GM19395 (cell line): ENCODE results near the gene SAC3D1.
"Not testable (repeated sequence)": the region's sequence is repeated elsewhere in the genome, so short reads cannot be mapped to it uniquely, and the experiment has no call there.

Experiments
- ATAC-seq: cut with Tn5 transposase; IDR thresholded peaks from one replicate; pipeline ENCODE4 v1.9.1; 2021; ENCODE audit warnings: mild to moderate bottlenecking, moderate library complexity; ENCODE audit not compliant: unreplicated experiment

Gene SAC3D1

DNA sequence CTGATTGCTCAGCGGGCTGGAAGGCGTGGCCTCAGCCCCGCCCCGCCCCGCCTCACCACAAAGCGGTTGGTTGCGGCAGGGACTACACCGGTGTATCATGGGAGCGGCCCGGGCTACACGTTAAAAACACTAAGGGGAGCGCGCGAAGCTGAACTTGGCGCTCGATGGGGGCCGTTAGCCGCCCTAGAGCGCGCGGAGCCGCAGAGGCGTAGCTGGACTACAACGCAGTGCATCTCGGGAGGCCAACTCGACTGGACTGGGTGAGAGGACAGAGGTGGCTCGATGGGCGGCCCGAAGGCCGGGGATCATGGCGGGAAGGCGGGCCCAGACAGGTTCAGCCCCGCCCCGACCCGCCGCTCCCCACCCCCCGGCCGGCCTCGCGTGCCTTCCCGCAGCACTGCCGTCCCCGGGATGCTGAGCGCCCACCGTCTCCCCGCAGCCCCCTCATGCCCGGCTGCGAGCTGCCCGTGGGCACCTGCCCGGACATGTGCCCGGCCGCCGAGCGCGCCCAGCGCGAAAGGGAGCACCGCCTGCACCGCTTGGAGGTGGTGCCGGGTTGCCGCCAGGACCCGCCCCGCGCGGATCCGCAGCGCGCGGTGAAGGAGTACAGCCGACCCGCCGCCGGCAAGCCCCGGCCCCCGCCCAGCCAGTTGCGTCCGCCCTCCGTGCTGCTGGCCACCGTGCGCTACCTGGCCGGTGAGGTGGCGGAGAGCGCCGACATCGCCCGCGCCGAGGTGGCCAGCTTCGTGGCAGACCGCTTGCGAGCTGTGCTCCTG is at the start of gene SAC3D1:
TSS of gene SAC3D1 (plus strand) at position 364 of the 776 bp plus-strand sequence. CDS start at position 447, 83 bp downstream.
- ATAC-seq, result peak; percentile 85

DNA sequence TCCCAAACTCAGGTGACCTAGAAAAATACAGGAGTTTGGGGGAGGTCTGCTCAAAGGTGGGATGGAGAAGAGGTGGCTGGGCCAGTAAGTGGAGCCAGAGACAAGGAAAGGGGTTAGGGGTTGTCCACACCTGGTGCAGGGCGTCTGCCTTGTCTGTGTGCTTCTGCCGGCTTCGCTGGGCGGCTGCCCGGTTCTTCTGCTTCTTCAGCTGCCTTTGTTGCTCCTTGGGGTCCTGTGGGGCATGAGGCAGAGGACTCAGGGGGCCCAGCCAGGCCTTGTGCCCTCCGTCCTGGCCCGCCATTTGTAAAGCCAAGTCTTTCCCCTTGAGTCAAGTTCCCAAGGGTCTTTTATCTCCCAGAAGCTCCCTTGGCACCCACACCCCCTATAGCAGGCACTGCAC is 46.7 kb upstream of the SAC3D1 start:
- ATAC-seq, result no peak

DNA sequence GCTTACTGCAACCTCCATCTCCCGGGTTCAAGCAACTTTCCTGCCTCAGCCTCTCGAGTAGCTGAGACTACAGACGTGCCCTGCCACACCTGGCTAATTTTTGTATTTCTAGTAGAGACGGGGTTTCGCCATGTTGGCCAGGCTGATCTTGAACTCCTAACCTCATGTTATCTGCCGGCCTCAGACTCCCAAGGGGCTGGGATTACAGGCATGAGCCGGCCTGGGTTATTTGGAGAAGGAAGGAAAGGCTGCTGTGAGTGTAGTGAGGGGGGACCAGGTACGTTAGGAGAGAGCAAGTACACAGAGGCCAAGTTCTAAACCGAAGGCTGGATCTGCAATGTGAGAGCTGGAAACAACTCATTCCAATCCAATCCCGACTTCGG is 44.7 kb upstream of the SAC3D1 start:
- ATAC-seq, result no peak

DNA sequence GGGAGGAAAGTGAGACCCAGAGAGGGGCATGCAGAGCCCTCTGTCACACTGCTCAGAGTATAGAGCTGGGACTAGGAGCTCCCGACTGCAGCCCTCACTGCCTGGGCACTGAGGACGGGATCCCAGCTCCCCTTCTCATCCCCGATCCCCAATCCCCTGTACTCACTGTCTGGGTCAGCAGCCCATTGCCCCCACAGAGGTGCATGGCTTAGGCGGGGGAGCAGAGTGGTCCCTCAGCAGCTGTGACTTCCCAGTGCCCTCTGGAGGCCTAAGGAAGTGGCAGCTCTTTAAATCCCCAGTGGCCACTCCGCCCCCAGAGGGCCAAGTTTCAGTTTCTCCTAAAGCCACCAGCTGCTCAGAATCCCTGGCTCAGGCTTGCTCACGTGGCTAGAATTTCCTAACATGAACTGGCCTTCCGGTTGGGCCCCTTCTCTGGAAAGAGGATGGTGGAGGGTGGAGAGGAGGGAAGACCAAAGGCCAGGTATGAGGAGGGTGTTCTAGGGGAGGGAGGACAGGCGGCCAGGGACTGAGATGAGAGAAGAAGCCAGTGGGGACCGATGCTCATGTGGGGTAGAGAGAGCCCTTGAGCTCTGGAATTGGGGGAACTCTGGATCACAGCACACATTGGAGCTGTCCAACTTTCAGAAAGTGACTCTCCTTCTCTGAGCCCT is 44.2 kb upstream of the SAC3D1 start, which contains the start of gene BATF2:
TSS of gene BATF2 (minus strand) at position 262 of the 671 bp plus-strand sequence. CDS start at position 205, 57 bp downstream.
- no peak for ATAC-seq

DNA sequence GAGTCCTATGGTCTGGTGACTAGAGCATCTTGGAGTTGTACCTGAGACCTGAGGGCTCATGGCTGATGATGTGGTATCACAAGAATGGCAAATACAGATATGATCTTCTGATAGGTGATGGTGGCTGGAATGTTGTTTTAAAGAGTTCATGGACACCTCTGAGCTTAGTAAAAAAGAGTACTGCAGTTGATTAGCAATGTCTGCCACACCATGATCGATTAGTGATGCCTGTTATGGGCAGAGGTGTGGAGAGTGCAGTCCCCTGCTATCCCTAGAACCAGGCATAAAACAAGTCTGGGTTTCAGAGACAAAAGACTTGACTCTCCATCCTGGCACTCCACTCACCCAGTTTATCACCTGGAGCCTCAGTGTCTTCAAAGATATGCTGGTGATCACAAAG is 42.9 kb upstream of the SAC3D1 start:
- no peak for ATAC-seq

DNA sequence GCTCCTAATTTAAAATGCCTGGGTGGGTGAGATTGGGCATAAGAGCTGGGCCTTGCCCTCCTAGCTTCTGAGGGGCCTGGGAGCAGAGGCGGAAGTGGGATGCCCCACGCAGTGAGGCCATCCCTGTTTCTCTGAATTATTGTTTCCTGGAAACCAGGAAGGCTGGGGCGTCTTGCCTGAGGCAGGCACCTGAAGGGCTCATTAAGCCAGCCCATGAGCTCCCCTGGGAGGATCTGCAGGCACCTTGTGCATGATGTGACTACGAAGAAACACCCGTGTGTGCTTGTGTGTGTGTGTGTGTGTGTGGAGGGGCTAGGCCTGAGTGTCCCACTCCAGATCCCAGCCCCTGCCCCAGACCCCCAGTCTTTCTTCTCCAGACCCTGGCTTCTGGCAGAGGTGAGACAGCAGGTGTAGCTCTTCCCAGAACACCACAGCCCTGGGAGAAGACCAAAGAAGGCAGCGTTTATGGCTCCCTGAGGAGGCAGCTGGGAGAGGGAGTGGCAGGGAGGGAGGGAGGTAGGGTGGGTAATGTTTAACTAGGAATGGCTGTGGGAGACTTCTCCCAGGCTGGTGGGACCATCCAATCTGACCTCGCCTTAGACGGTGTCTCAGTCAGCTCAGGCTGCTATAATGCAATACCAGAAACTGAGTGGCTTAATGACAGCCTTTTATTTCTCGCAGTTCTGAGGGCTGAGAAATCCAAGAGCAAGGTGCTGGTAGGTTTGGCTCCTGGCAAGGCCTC is 42.1 kb upstream of the SAC3D1 start:
- no peak for ATAC-seq

DNA sequence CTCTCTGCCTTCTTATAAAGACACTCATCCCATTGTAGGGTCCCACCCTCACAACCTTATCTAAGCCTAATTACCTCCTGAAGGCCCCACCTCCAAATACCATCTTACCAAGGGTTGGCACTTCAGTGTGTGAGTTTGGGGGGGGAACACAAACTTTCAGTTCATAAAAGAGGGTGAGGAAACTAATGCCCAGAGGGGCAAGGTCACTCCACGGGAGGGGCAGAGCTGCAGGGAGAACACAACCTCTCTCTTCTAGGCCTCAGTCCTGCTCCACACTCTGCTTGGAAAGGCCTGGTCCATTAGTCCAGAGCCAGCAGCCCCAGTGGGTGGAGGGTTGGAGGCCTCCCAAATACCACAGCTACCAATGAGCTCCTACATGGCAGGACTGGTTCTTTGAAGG is 41.5 kb upstream of the SAC3D1 start:
- no peak for ATAC-seq

DNA sequence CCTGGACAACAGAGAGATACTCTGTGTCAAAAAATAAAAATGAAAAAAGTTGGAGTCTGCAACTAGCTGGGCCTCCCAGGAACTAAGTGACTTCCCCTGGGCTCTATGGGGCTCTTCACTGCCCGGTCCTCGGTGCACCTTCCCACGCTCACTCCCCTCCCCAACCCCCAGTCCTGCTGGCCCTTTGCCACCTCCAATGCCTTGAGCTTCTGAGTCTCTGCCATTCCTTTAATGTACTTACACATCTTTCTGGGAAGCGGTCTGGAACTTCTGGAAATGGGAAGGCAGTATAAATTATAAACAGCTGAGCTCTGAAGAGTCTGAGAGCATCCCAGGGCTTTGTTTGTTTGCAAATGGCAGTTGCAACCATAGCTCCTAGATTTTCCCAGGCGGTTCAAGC is 38.3 kb upstream of the SAC3D1 start:
- no peak for ATAC-seq

DNA sequence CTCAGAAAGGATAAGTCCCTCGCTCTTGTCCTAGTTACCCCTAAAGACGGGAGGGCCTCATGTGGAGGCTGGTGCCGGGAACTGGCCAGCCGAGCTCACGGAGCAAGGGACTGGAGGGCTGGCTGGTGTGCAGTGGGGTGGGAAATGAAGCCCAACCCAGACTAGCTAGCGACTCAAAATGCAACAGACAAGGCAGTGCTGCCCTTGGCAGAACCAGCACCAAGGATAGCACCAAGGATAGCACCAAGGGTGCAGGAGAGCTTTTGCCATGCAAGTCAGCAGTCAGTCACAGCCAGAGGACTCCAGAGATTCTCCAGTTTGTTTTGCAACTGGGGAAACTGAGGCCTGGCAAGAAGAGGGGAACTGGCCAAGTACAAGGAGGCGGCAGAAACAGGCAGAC is 37.7 kb upstream of the SAC3D1 start:
- no peak for ATAC-seq

DNA sequence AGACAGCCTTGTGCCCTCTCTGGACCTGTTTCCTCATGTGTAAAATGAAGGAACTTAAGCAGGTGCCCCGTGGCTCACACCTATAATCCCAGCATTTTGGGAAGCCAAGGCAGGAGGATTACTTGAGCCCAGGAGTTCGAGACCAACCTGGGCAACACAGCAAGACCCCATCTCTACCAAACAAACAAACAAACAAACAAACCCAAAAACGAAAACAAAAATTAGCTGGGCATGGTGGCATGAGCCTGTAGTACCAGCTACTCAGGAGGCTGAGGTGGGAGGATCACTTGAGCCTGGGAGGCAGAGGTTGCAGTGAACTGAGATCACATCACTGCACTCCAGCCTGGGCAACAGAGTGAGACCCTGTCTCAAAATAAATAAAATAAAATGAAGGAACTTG is 37.0 kb upstream of the SAC3D1 start:
- not testable (repeated sequence) for ATAC-seq

DNA sequence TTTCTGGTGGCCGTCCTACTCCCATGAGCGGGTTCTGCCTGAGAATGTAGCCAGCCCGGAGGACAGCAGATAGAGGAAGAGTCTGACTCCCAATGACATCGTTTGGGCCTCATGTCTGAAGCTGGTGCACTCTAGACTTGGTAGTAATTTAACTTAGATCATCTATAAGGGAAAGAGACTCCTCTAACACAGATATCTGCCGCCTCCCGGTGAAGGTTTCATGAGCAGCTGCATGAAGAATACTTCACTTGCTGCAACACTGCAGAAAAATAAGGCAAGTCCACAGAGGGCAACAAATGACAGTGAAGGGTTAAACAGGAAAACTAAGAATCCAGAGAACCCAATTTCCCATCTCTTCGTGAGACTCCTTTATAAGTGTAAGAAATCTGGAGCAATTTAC is 33.0 kb upstream of the SAC3D1 start:
- ATAC-seq, result no peak

DNA sequence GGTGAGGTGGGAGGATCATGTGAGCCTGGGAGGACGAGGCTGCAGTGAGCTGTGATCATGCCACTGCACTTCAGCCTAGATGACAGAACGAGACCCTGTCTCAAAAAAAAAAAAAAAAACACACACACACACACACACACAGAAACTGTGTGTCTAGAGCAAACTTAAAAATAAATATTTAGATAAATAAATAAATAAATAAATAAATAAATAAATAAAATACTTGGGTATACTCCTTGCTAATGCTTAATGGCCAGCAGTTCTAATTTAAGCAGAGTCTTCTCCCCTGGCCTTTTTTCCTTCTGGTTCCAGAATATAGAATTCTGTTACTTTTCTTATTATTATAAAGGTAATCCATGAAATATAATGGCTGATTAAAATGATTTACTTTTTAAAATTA is 32.1 kb upstream of the SAC3D1 start:
- no peak for ATAC-seq

DNA sequence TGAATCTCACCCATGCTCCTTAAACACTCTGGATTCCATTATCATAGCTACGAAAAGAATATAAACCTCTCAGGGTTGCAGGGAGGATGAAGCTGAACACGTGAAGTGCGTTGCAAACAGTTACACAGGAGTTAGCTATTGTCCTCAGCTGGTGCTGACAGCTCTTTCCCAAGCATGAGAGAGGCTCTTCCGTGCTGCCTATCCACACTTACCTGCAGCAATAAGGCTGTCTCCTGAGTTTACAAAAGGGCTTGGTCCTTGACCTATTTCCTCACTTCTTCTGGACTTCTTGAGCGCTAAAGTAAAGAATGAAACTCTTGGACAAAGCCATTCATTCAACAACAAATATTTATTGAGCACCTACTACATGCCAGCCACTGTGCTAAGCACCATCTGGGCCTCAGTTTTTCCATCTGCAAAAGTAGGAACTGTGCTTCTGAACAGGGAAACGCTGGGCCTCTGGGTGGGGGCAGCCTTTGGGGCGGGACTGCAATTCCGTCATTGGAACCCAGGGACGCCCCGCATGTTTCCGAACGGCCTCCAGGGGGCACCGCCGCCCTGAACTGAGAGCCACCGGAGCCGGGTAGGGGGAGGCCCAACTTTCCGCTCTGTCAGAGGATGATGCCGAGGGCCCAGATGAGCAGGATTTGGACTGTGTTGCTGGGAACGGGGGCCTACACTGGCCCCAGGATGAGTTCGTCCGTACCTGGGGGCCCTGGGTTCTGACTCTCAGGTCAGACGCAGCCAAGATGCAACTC is 27.7 kb upstream of the SAC3D1 start:
- ATAC-seq, result peak; percentile 76

DNA sequence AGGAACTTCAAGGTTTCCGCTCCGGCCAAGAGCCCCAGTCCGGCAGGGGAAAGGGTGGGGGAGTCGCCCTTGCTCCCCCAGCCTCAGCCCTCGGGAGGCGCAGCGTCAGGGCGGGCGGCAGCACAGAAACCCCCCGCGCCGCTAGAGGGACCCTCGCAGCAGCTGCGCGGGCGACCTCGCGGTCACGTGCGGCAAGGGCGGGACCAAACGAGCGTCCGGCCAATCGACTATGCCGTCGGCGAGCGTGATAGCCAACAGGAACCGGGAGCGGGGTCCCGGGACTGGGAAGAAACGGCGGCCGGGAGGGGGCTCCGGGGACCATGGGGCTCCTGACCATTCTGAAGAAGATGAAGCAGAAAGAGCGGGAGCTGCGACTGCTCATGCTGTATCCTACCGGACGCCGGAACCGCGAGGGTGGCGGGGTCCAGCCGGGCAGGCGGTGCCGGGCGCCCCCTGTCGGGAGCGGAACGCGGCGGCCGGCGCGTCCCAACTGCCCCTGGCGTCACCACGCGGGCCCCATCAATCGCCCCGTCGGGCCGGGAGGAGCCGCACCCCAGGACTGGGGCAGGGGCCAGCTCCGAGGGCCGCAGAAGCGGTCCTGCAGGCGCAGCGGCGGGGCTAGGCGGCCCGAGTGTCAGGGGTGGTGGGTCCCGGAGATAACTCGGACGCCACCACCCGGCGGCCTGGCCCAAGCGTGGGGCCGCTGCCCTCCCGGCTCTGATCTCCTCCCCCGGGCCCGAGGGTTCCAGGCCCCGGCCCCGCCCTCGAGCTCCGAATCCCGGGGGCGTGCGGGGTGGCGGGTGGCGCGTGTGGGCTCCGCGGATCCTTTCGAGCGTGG is 26.9 kb upstream of the SAC3D1 start, which contains the start of gene ARL2:
TSS of gene ARL2 (plus strand) at position 273 of the 838 bp plus-strand sequence. CDS start at position 321, 48 bp downstream.
- ATAC-seq, result peak; percentile 81

DNA sequence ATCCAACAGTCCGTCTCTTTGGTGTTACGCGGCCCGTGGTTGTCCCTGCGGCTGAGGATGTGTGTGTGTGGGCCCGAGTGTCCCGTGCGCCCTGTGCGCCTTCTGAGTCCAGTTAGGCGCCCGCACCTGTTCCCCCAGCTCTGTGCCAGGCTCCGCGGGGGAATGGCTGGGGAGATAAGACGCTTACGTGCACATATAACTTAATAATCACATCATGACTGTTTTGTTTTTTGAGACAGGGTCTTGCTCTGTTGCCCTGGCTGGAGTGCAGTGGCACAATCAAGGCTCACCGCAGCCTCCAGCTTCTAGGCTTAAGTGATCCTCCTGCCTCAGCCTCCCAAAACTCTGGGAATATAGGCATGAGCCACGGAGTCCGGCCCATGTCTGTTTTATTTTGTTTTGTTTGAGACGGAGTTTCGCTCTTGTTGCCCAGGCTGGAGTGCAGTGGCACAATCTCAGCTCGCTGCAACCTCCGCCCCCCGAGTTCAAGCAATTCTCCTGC is 26.2 kb upstream of the SAC3D1 start:
- ATAC-seq, result no peak

DNA sequence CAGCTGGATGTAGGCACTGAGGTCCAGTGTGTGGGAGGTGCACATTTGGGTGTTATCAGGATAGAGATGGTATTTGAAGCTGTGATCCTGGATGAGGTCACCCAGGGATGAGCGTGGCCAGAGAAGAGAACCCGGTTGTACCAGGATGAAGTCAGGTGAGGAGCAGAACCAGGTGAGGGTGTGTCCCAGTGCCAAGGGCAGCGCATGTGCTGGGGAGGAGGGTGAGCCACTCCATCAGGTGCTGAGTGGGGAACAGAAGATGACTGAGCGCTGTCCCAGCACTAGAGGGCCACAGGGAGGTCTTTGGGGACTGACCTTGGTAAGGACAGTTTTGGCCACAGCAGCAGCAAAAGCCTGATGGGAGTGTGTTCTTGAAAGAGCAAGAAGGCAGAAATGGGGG is 24.3 kb upstream of the SAC3D1 start:
- ATAC-seq, result no peak

DNA sequence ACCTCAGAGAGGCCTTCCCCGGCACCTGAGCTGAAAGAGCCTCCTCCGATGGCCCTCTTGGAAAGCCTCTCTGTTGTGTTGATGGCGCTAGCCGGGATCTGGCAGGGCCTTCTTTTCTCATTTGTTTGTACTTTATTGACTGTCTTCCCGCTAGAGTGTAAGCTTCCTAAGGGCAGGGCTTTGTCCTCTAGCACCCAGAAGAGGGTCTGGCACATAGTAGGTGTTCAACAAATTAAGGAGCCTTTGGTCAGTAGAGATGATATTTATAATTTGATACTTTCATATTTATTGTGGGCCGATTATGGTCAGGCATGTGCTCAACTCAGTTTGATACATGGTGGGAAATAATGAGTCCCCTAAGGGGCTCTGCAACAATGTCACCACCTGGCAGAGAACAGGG is 23.1 kb upstream of the SAC3D1 start:
- no peak for ATAC-seq

DNA sequence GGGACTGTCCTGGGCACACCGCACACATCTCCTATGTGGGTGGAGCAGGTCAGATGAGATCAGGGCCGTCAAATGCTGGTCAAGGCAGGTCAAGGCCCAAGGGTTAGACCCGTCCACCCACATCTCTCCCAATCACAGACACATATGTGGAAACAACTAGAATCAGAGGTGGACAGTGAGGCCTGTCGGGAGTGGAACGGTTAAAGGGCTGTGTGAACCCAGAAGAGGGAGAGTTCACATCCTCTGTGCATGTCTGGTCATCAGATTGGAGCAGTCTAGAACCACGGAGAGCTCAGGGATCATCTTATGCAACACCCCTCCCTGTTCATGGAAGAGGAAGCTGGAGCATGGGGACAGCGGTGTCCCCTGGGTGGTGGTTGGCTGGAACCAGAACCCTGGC is 21.2 kb upstream of the SAC3D1 start:
- ATAC-seq, result no peak

DNA sequence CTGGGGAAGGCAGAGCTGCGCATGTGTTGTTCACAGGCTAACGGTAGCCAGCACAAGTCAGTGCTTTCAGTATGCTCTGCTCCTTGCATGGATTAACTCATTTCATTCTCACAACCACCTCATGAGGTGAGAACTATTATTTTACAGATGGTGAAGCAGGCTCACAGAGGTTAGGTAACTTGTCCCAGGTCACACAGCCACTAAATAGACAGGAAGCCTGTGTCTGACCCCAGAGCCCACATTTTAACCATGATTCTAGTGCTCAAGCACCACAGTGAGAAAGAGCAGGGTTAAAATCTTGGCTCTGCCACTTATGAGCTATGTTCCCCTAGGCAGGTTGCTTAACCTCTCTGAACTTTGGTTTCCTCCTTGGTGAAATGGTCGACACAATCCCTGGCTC is 20.0 kb upstream of the SAC3D1 start:
- no peak for ATAC-seq

DNA sequence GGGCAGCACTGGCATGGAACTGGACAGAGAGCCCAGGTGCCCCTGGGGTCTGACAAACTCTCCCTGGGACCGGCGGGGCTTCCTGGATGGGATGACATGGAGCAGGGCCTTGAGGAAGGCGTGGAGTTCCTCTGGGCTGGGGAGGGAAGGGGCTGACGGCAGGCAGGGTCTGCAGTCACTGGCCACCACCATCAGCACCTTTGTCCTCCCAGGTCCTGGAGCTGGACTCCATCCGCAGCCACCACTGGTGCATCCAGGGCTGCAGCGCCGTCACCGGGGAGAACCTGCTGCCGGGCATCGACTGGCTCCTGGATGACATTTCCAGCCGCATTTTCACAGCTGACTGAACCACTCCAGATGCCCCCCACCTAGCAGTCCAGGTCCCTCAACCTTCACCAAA is 19.5 kb upstream of the SAC3D1 start:
- no peak for ATAC-seq
